Hypothalamus (tissue), 51 donors: ENCODE measurements around the gene AJAP1.
"Not testable (repeated sequence)": the region's sequence is repeated elsewhere in the genome, so short reads cannot be mapped to it uniquely, and the experiment has no call there.

ENCODE experiments used
- DNase-seq, 51 donors: peaks; one replicate each; lab custom pipeline; 2025; lab: John Stamatoyannopoulos, UW

The AJAP1 gene, protein sequence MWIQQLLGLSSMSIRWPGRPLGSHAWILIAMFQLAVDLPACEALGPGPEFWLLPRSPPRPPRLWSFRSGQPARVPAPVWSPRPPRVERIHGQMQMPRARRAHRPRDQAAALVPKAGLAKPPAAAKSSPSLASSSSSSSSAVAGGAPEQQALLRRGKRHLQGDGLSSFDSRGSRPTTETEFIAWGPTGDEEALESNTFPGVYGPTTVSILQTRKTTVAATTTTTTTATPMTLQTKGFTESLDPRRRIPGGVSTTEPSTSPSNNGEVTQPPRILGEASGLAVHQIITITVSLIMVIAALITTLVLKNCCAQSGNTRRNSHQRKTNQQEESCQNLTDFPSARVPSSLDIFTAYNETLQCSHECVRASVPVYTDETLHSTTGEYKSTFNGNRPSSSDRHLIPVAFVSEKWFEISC

DNA sequence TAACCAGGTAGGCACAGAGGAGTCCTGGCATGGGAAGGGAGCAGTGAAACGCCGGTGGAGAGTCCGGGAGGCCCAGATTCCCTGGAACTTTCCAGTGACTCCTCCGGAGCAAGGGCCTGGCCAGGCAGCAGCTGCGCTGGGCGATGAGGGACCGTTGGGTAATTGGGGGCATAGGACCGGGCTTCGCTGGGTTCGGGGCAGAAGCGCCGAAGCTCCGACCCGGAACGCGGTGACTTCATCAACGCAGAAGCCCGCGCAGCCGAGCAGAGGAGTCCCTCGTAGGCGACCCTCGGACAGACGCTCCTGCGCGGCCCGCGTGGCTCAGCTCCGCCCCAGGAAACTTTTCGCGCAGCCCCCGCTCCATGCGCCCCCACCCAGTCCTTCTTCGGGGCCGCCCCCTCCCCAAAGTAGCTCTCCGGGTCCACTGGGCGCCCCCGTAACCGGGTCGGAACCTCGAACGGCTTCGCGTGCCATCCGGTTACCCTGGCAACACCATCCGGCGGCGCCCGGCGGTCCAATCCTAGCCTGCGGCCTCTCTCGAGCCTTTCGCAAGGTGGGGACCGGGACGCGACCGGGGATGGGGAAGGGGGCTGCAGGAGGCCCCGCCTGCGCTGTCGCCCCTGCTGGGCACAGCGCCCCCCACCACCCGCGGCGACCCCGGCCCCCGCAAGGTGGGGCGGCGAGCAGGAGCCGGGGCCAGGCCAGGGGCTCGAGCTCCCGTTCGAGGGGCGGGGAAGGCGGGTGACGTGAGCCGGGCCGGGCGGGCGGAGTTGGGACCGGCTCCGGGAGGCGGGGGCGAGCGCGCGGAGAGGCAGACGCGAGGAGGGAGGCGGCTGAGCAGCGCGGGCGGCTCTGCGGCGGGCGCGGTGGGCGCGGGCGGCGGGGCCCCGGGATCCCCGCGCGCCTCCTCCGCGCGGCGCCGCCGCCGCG lies at the start of gene AJAP1:
Gene AJAP1 (plus strand): TSS at position 814 of the 930 bp plus-strand sequence. CDS start 817 bp downstream, outside the sequence.
- DNase-seq: peak in 31 of 51 donors; percentile 6 to 66 (median 41)

DNA sequence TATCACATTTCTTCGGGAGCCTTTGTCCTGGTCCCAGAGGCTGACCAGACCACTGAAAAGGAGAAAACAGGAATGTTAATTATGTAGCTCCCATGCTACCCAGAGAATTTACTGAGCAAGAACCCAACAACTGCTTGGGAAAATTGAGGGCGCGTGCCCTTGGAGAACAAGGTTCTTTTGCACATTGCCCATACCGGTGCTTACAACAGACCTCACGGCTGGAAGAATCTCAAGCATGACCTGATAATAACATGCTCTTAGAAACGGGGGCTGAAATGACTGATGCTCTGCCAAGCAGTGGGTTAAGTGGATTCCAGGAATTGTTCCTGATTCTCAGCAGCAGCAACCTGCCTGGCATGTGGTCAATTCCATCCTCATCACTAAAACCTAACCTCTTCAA lies 49.3 kb upstream of the AJAP1 start:
- no peak for DNase-seq

DNA sequence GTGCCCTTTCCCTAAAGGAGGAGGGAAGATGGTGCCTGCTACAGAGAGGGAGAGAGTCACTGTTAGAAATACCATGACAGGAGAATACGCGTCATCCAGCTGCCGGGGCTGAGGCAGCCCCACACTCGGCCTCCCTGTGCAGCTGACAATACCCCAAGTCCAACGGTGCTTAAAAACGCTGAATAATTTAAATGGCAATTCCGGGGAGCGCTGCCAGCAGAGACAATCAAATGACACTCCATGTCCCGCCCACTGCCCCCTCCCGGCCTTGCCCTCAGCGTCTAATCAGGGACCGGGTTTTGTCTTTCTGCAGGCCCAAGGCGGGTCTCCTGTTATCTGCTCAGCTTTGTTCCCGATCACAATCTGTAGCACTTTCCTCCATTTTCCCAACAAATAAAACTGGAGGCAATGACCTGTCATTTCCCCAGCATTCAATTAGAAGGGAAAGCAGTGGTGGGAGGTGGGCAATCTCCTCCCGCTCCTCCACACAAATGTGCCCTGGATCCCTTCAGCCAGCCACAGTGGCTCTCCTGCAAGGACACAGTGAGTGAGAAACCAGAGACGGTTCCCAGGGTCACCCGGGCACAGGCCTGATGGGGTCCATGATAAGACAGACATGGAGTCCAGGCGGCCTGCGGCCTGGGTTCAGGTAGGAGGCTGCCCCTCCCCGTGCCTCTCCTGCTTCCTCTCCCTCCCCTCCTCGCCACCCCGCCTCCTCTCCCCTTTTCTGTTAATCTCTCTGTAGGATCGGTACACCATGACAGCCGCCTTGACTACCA lies 42.7 kb upstream of the AJAP1 start:
- DNase-seq: no peak

DNA sequence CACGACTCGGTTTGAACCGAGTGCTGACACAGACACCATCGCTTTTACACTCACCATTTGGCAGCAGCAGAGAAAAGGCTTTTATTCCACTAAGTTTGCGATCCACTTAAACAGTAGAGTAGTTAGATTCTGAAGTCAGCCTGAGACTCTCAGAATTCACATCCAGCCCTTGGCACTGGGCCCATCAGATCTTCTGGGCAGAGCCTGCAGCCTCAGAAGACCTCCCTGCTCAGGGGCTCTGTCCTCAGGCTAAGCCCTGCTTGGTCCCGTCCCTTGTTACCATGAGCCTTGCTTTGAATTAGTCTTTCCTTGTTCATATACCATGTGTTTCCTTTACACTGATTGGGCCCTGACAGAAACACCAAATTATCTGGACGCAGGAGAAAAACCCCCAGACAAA lies 41.4 kb upstream of the AJAP1 start:
- DNase-seq: no peak

DNA sequence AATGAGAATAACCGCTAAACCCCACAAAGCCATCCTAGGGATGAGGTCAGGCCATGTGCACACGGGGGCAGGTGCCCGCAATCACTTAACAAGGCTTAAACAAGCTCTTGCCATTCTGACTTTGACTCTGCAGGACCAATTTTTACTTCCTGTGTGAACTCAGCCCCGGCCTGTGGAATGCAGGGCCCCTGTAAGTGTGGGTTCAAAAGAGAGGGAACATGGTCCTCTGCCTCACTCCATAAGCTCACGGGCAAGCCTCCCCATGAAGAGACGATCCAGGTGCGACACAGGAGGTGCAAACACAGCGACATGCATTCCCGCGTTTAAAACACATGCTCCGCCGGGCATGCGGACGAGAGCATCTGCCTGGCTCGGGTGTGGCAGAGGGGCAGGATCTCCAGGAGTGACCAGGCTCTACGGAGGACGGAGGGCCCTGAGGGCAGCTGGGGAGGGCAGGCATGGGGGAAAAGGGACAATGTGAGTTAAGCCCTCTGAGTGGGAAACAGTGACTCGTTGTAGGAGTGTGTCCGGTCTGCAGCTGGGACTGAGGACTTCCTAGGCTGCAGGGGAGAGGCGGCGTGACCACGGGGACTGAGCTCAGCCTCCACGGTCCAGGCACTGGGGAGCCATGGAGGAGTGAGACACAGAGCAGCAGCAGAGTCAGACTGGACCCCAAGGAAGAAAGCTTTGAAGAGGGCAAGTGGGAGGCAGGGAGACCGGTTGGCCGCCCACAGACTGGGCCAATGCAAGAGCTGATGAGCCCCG lies 40.6 kb upstream of the AJAP1 start:
- no peak for DNase-seq

DNA sequence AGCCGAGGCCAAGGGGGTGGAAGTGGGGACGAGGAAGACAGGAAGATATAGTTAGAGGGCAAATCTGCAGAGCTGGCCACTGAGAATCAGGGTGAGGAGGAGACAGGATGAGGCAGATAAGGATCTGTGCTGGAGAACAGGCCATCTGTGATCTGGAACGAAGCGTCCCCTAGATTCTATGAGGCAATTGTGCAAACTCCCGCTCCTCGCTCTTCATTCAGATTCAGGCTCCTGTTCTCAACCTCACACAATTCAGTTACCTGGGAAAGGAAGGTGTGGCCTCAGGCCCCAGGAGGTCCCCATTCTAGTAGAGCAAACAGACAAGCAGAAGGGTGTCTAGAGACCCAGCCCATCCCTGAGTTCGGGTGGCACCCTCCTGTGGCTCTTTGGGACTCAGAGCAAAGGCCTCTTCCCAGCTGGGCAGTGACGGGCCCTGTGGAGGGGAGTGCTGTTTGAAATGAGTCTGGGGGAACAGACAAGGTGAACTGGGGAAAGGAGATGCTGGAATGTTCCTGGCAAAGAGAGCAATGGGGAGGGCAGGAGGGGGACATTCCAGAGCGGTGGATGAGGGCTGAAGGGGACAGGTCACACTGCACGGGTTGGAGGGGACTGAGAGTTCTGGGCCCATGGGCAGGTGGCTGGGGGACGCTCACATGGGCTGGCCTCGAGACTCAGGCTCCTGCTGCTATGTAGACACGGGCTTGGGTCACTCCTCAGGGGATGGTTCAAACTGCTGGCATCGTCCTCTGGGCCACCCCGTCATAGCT lies 39.9 kb upstream of the AJAP1 start:
- DNase-seq: no peak

DNA sequence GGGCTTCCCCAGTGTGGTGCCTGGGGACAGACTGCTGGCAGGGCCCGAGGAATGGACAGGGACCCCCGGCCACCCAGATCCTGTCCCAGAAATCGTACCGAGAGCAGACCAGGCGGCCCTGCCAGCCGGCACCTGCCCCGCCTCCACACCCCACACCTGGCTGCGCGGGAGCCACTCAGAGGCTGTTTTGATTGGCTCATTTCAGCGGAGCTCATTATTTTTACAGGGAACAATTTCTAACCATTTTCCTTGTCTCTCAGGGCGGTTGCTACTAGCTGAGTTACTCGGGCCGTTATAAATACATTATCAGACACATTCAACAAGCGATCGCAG lies 39.3 kb upstream of the AJAP1 start:
- no peak for DNase-seq

DNA sequence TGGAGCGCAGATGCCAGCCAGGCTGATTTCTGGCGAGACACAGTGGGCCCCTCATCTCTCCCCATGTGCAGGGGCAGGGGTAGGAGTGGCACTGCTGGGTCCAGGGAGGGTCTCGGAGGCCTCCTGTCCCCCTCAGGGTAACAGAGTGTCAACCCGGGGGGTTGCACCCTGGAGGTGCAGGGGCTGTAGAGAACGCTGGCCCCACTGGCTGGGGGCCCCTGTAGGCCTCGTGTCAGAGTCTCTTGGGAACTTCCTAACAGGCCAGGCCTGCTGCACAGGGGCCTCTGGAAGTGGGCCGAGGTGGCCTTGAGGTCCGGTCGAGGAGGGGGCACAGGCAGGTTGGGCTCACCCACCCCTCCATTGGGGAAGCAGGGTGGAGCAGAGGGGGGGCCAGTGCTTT lies 38.9 kb upstream of the AJAP1 start:
- DNase-seq: no peak

DNA sequence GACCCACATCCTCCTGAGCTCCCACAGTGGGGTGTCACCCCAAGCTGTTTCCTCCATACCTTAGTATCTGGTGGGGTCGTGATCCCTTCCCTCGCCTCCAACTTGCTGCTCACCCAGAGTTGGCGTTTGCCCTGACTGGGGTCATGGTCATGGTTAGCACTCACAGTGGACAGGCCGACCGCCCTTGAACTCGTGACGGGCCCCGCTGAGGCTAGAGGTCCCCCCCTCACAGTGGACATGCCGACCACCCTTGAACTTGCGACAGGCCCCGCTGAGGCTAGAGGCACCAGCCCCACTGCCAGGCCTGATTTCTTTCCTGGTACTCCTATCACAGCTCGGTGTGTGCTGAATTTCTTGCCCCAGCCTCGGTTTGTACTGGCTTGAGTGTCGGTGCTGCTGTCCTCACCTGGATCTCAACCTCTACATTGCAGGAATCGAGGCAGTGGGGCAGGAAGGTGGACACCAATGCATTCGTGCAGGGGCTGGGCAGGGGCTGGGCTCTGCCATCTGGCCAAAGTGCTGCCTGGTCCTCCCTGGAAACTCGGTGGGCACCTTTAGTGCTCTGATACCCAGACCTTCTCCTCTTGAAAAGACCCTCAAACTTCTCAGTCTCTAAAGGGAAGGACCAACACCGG lies 37.5 kb upstream of the AJAP1 start:
- DNase-seq: no peak

DNA sequence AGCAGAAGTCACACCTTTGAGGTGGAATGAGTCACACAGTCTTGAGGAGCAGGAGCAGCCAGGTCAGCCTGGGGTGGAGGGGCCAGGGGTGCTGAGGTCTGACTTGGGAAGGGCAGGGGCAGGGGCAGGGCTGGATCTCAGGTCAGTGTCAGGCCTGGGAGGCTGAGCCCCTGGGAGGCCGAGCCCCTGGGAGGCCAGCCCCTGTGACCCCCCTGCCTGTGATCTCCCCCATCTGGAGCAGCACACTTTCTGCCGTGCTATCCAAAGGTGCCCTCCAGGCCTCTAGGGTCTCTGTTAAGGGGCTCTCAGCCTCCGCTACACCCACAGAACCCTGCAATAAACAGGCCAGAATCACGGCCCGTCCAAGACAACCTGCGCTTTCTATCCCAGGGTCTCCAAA lies 36.9 kb upstream of the AJAP1 start:
- DNase-seq: no peak

DNA sequence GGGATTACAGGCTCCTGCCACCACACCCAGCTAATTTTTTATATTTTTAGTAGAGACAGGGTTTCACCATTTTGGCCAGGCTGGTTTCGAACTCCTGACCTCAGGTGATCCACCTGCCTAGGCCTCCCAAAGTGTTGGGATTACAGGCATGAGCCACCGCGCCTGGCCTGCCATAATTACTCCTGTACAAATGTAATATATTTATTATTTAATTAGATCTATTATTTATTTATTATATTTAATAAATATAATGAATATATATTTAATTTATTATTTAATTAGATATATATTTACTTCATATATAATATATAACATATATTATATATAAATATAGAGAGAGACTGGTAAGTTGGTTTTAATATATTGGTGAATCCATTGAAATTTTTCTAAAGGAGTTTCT lies 35.6 kb upstream of the AJAP1 start:
- not testable (repeated sequence) for DNase-seq

DNA sequence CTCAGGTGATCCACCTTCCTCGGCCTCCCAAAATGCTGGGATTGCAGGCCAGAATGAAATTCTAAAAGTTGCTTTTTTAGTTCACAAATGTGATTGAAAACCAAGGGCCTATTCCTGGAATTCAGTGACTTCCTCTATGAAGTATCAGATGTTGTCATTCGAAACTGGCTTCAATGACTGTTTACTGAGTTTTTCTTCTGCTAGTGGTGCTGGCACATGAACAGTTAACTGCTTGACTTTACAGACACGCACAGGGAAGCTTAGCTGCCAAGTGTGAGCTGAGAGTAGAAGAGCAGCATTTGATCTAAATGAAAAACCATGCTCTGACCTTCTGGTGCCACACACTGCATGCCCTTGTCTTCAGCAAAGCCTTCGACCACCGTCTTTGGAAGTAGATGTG lies 32.8 kb upstream of the AJAP1 start:
- no peak for DNase-seq

DNA sequence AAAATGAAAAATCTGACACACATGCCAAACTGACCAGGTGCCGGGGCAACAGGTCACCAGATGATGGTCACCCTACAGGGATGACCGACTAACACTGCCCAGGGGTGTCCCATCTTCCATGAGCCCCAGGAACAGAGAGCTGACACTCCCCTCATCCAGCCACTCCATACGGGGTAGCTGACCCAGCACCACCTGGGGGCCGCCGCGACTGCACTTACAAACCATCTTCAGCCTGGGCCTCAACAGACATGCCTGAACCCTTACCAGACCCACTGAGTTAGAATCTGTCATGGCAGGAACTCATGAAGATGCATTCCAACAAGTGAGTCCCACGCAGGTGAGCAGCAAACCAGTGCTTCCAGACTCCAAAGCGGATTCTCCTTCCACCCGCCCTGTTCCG lies 31.6 kb upstream of the AJAP1 start:
- no peak for DNase-seq

DNA sequence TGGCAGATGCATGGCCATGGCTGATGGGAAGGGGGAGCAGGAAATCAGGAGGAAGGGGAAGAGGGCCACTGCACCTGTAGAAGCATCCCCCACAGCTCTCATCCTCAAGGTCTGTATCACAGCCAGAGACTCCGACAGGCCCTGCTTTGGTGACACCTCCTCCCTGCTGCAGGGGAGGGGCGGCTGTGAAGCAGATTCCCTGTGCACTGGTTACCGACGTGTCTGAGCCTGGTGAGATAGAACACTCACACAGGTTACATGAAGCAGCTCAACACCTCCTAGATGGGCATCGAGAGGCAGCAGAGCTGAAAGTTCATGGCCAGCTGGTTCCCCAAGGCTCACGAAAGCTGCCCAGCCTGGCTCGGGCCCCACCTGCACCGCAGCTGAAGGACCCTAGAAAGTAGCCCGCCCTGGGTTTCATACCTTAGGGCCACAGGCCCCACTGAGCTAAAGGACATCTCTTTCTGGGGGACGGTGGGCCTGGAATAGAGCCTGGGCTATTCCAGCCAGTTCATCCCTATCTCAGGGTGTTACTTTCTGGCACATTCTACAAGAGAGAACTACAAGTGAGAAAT lies 30.2 kb upstream of the AJAP1 start:
- no peak for DNase-seq

DNA sequence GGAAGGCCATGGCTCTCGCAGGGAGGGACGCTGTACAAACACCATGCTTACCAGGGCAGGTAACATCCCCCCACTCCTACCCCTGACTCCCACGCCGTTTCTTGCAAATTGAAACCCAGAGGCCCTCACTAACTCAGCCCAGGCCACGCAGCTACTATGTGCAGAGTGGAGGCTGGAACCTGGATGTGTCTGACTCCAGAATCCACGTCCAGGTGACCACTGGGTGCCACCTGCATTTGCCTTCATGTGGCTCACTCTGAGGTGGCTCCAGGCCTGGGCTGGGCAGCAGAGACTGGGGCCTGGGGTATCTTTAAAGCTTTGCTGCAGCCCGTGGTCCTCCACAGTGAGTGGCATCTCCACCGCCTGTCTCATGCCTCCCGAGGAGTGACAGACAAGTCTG lies 29.6 kb upstream of the AJAP1 start:
- no peak for DNase-seq

DNA sequence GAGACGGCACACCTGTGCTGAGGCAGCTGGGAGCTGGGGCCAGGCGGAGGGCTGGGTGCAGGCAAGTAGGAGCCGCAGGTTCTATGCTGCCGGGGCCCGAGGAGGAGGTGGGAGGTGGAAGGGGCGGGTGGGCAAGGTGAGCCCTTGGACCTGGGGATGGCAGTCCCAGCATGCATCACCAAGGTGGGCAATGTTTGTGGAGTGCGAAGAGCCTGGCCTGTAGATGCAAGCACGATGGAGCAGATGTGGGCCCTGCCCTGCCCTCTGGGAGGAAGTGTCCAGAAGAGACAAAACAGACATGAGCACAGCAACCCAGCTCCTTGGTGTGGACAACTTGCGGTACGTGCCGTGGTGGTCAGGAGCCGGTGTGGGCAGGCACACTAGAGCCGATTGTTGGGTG lies 28.3 kb upstream of the AJAP1 start:
- DNase-seq: no peak

DNA sequence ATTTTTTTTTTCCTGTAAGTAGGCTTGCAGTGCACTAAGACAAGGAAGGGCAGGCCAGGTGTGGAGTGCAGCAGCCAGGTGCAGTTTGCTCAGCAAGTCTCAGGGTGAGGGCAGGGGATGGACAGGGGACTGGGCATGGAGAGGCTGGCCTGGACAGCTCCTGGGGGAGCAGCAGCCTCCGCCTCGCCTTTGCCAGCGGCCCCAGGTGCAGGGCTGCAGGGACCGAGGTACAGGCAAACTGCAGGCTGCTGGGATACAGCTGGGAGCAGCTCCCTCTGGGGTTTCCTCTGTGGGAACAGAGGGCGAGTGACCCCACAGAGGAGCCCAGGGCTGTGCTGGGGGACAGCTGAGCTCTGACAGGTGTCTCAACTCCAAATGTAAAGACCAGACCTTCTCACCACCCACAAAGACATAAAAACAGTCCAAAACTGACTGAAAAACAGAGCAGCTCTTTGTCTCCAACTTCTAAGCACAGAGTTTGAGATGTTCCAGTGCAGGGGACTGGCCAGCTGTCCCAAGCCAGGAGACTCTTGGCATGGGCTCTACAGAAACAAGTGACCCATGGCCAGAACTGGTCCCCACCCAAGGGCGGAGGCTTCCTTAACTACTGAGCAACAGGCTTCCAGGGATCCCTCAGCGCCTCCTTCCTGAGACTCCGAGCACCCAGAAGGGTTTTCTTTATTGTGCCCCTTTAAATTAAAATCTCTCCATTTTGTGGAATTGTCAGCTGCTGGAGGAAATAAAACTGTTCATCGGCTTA lies 27.7 kb upstream of the AJAP1 start:
- DNase-seq: no peak

DNA sequence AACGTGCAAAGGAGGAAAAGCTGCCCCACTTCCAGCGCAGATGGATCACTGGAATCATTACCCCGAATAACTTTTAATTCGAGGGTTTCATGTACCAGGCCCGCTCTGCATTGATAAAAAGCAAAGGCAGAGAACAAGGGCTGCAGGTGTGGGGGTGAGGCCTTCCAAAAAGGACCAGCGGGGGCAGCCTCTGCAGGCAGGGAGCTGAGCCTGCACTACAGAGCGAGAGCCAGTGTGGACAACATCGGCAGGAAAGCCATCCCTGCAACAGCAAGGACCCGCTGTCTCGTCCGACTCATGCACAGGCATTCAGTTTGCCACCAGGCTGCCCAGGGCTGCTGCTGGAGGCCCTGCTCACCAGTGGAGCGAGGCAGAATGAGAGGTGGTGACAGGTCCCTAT lies 27.1 kb upstream of the AJAP1 start:
- no peak for DNase-seq
